Mesodermal cell (in vitro differentiated cells): Measurements from ENCODE around the gene KIR3DL1.
"Not testable (repeated sequence)": the region's sequence is repeated elsewhere in the genome, so short reads cannot be mapped to it uniquely, and the experiment has no call there.

Experiments used
- H3K27ac ChIP-seq: 2 replicates; pipeline ENCODE4 v1.7.0; 2013; ENCODE audit warnings: mild to moderate bottlenecking, low read depth, low read length, moderate library complexity; ENCODE audit not compliant: severe bottlenecking
- H3K36me3 ChIP-seq: 2 replicates; pipeline ENCODE4 v1.7.1; 2013; ENCODE audit warnings: mild to moderate bottlenecking, low read length, moderate library complexity; ENCODE audit not compliant: control insufficient read depth, insufficient read depth
- H3K4me1 ChIP-seq: one replicate; pipeline ENCODE4 v1.7.1; 2013; ENCODE audit warnings: mild to moderate bottlenecking, low read length; ENCODE audit not compliant: insufficient read depth, control insufficient read depth, poor library complexity, severe bottlenecking
- H3K4me3 ChIP-seq: 2 replicates; pipeline ENCODE4 v1.7.0; 2013; ENCODE audit warnings: low read length, control low read depth, mild to moderate bottlenecking; ENCODE audit not compliant: insufficient read depth, poor library complexity, severe bottlenecking; ENCODE audit errors: extremely low read depth
- H3K9me3 ChIP-seq: 2 replicates; pipeline ENCODE4 v1.7.1; 2013; ENCODE audit warnings: mild to moderate bottlenecking, low read length, moderate library complexity; ENCODE audit not compliant: control insufficient read depth
- WGBS, 2 experiments: methylation state at CpG; one replicate each; pipeline ENCODE4 v1.1.5; 2013; ENCODE audit warnings: missing lambda C conversion rate in 2 of 2; ENCODE audit not compliant: insufficient coverage in 2 of 2; 5-methylcytosine and 5-hydroxymethylcytosine counted together

Gene KIR3DL1

GRCh38 chr19:54851353-54851752 is 35.1 kb downstream of the KIR3DL1 start:
- no peaks in the 10 kb centered on the region for H3K4me1 ChIP-seq
- no peaks in the 10 kb centered on the region for H3K36me3 ChIP-seq
- H3K27ac ChIP-seq: no peak overlapping the region
- H3K9me3 ChIP-seq: peaks cover 33% of the 10 kb centered on the region
- H3K4me3 ChIP-seq: no peak overlapping the region
- 86 to 87% methylated on average over 6 of the region's 7 CpGs for WGBS, 2 experiments

- not testable (repeated sequence) for H3K4me3 ChIP-seq, H3K27ac ChIP-seq, H3K4me1 ChIP-seq, H3K36me3 ChIP-seq
- 55 to 69% methylated on average over 1 of the region's 1 CpG for WGBS, 2 experiments
- peaks cover 24% of the 10 kb centered on the region for H3K9me3 ChIP-seq
Observed at GRCh38 chr19:54855241-54855640, 39.0 kb downstream of the KIR3DL1 start.

- no CpG with 5 or more reads among the region's 3 CpGs for WGBS, 2 experiments
Observed at GRCh38 chr19:54858476-54858875, 42.2 kb downstream of the KIR3DL1 start.

GRCh38 chr19:54859421-54859820 is 43.2 kb downstream of the KIR3DL1 start:
- H3K36me3 ChIP-seq, H3K9me3 ChIP-seq, H3K4me1 ChIP-seq, H3K27ac ChIP-seq, H3K4me3 ChIP-seq: not testable (repeated sequence)
- WGBS, 2 experiments: 68 to 81% methylated on average over 5 to 6 of the region's 7 CpGs

More at GRCh38 chr19:54858476-54858875, 42.2 kb downstream of the KIR3DL1 start:
- H3K4me3 ChIP-seq, H3K4me1 ChIP-seq, H3K27ac ChIP-seq, H3K36me3 ChIP-seq, H3K9me3 ChIP-seq: not testable (repeated sequence)

GRCh38 chr19:54863459-54863858 is 47.2 kb downstream of the KIR3DL1 start:
- no CpG with 5 or more reads among the region's 3 CpGs for WGBS, 2 experiments
- H3K4me3 ChIP-seq, H3K9me3 ChIP-seq, H3K4me1 ChIP-seq, H3K27ac ChIP-seq, H3K36me3 ChIP-seq: not testable (repeated sequence)

- Histone ChIP-seq H3K4me3 (no peak overlapping the region), H3K4me1 (no peaks in the 10 kb centered on the region), H3K9me3 (no peaks in the 10 kb centered on the region), H3K36me3 (no peaks in the 10 kb centered on the region), H3K27ac (no peak overlapping the region)
- 50 to 75% methylated on average over 2 of the region's 3 CpGs for WGBS, 2 experiments
Observed at GRCh38 chr19:54871696-54872095, 55.4 kb downstream of the KIR3DL1 start.

- Histone ChIP-seq H3K4me1 (no peaks in the 10 kb centered on the region), H3K27ac (no peak within 1 kb of the TSS), H3K36me3 (no peaks in the 10 kb centered on the region), H3K9me3 (no peaks in the 10 kb centered on the region), H3K4me3 (no peak within 1 kb of the TSS)
- WGBS, 2 experiments: 64 to 76% methylated on average over 6 to 8 of the region's 8 CpGs
Observed at GRCh38 chr19:54873990-54874389, 57.7 kb downstream of the KIR3DL1 start, which contains the start of gene FCAR. Gene FCAR (plus strand): TSS chr19:54874235. CDS start chr19:54874290, 55 bp downstream.

GRCh38 chr19:54875506-54875905 is 59.2 kb downstream of the KIR3DL1 start:
- Histone ChIP-seq H3K27ac (no peak overlapping the region), H3K9me3 (no peaks in the 10 kb centered on the region), H3K4me1 (no peaks in the 10 kb centered on the region), H3K36me3 (no peaks in the 10 kb centered on the region), H3K4me3 (no peak overlapping the region)
- WGBS, 2 experiments: 80 to 88% methylated on average over 1 of the region's 2 CpGs

- H3K27ac ChIP-seq: no peak overlapping the region
- H3K4me1 ChIP-seq: no peaks in the 10 kb centered on the region
- no peak overlapping the region for H3K4me3 ChIP-seq
- no CpG with 5 or more reads among the region's 3 CpGs for WGBS, 2 experiments
- H3K9me3 ChIP-seq: no peaks in the 10 kb centered on the region
- H3K36me3 ChIP-seq: no peaks in the 10 kb centered on the region
Observed at GRCh38 chr19:54877471-54877870, 61.2 kb downstream of the KIR3DL1 start.
